DMS153 (cell line): ENCODE data around the gene E2F4.

Experiments
- DNase-seq: peaks from one replicate; lab custom pipeline; 2025; lab: John Stamatoyannopoulos, UW

E2F4 gene

GRCh38 chr16:67208154-67208896, 16.4 kb downstream of the E2F4 start:
- DNase-seq = no peak

GRCh38 chr16:67209565-67209964, 17.6 kb downstream of the E2F4 start:
- DNase-seq = no peak

GRCh38 chr16:67210069-67210937, 18.3 kb downstream of the E2F4 start:
- DNase-seq = no peak

- DNase-seq = no peak
These were observed 19.7 kb downstream of the E2F4 start for GRCh38 chr16:67211674-67212073.

- DNase-seq = no peak
These were observed 20.8 kb downstream of the E2F4 start for GRCh38 chr16:67212766-67213165.

- no peak for DNase-seq
These were observed 21.5 kb downstream of the E2F4 start for GRCh38 chr16:67213197-67214019.

GRCh38 chr16:67215706-67216105, 23.8 kb downstream of the E2F4 start:
- no peak for DNase-seq

- DNase-seq = no peak
These were observed 24.9 kb downstream of the E2F4 start for GRCh38 chr16:67216612-67217490.

GRCh38 chr16:67223992-67224391, 32.0 kb downstream of the E2F4 start:
- DNase-seq = no peak

GRCh38 chr16:67226295-67226803, 34.4 kb downstream of the E2F4 start:
- no peak for DNase-seq

GRCh38 chr16:67226804-67227566, 35.0 kb downstream of the E2F4 start, which contains the start of gene TMEM208:
TMEM208 (plus strand) TSS chr16:67227130; CDS start chr16:67227219, 89 bp downstream.
- DNase-seq = peak; percentile 97

- no peak for DNase-seq
These were observed 35.6 kb downstream of the E2F4 start for GRCh38 chr16:67227567-67227921.

GRCh38 chr16:67228034-67228785, 36.3 kb downstream of the E2F4 start:
- DNase-seq = no peak

GRCh38 chr16:67228905-67229304, 37.0 kb downstream of the E2F4 start:
- no peak for DNase-seq

- DNase-seq = no peak
These were observed 38.2 kb downstream of the E2F4 start for GRCh38 chr16:67229906-67230808.

GRCh38 chr16:67230809-67231660, 39.1 kb downstream of the E2F4 start:
- DNase-seq = no peak

- DNase-seq = no peak
These were observed 41.6 kb downstream of the E2F4 start for GRCh38 chr16:67233596-67233995.

GRCh38 chr16:67234180-67234597, 42.2 kb downstream of the E2F4 start:
- no peak for DNase-seq
